ENCODE data around the gene C1QTNF12. TPM values are rescaled to one million over a fixed set of nuclear protein-coding genes. Genes with fewer than 3 reads are reported as not detected.

C1QTNF12 gene
- total RNA-seq, 1 donor from 2014 or later: 0.28 TPM

- H3F3A ChIP-seq (ENCODE audit: low read depth): peaks cover 5% of the 10 kb centered on the region
- H2AFZ ChIP-seq (replicated peaks): no peak overlapping the region
- peaks cover 8% of the 10 kb centered on the region for H3K27me3 Mint-ChIP-seq (ENCODE audit: insufficient read depth, low read depth)
- H3K4me1 Mint-ChIP-seq: peaks cover 14% of the 10 kb centered on the region
- H3K4me3 ChIP-seq: no peak overlapping the region
- H3K36me3 ChIP-seq: no peaks in the 10 kb centered on the region
- DNase-seq (ENCODE audit: low spot score): no peak
- TF ChIP-seq EZH2 (IDR thresholded peaks at IDR 0.05): no peak
- no peak for TF ChIP-seq EZH2phosphoT487 (IDR thresholded peaks at IDR 0.05)
- TF ChIP-seq CTCF (IDR thresholded peaks at IDR 0.05): no peak
- H3K27ac Mint-ChIP-seq: no peak overlapping the region
- no peak overlapping the region for H3K4me2 ChIP-seq
- peaks cover 15% of the 10 kb centered on the region for H4K20me1 ChIP-seq (ENCODE audit: low read depth)
- H3K4me1 ChIP-seq: peaks cover 6% of the 10 kb centered on the region
- no peak overlapping the region for H3K9ac ChIP-seq
- H3K9me3 Mint-ChIP-seq: no peaks in the 10 kb centered on the region
- no peaks in the 10 kb centered on the region for H3K27me3 ChIP-seq
- H3K36me3 Mint-ChIP-seq: peaks cover 18% of the 10 kb centered on the region
- no peaks in the 10 kb centered on the region for H3K9me3 ChIP-seq (ENCODE audit: low read depth)
- no peak overlapping the region for H3K4me3 Mint-ChIP-seq
- H3K79me2 ChIP-seq (ENCODE audit: low read depth): peaks cover 27% of the 10 kb centered on the region
- H3K27ac ChIP-seq: no peak overlapping the region
Observed at GRCh38 chr1:1226566-1227362, 19.8 kb downstream of the C1QTNF12 start.

GRCh38 chr1:1225913-1226312 lies 20.6 kb downstream of the C1QTNF12 start:
- peaks cover 10% of the 10 kb centered on the region for H3K4me1 Mint-ChIP-seq
- no peaks in the 10 kb centered on the region for H3K36me3 ChIP-seq

GRCh38 chr1:1225238-1225845 lies 21.2 kb downstream of the C1QTNF12 start:
- H3K4me3 Mint-ChIP-seq: no peak overlapping the region
- no peaks in the 10 kb centered on the region for H3K27me3 ChIP-seq
- TF ChIP-seq EZH2phosphoT487 (IDR thresholded peaks at IDR 0.05): no peak
- TF ChIP-seq CTCF (IDR thresholded peaks at IDR 0.05): no peak
- TF ChIP-seq EZH2 (IDR thresholded peaks at IDR 0.05): no peak
- H3K9ac ChIP-seq: no peak overlapping the region
- no peaks in the 10 kb centered on the region for H3K9me3 Mint-ChIP-seq
- H3K4me1 Mint-ChIP-seq: peaks cover 5% of the 10 kb centered on the region
- no peaks in the 10 kb centered on the region for H3F3A ChIP-seq (ENCODE audit: low read depth)
- H3K79me2 ChIP-seq (ENCODE audit: low read depth): peaks cover 17% of the 10 kb centered on the region
- H3K27ac ChIP-seq: no peak overlapping the region
- peaks cover 11% of the 10 kb centered on the region for H3K27me3 Mint-ChIP-seq (ENCODE audit: insufficient read depth, low read depth)
- no peak overlapping the region for H3K27ac Mint-ChIP-seq
- no peak overlapping the region for H3K4me2 ChIP-seq
- no peak for DNase-seq (ENCODE audit: low spot score)
- peaks cover 8% of the 10 kb centered on the region for H4K20me1 ChIP-seq (ENCODE audit: low read depth)
- no peaks in the 10 kb centered on the region for H3K4me1 ChIP-seq
- H2AFZ ChIP-seq (replicated peaks): no peak overlapping the region
- H3K9me3 ChIP-seq (ENCODE audit: low read depth): no peaks in the 10 kb centered on the region
- H3K36me3 Mint-ChIP-seq: peaks cover 25% of the 10 kb centered on the region
- H3K4me3 ChIP-seq: no peak overlapping the region
- H3K36me3 ChIP-seq: no peaks in the 10 kb centered on the region

More at GRCh38 chr1:1225913-1226312, 20.6 kb downstream of the C1QTNF12 start:
- Histone ChIP-seq H3K4me1 (peaks cover 5% of the 10 kb centered on the region), H3F3A (ENCODE audit: low read depth) (peaks cover 2% of the 10 kb centered on the region), H3K27me3 (no peaks in the 10 kb centered on the region), H3K27ac (no peak overlapping the region), H3K9ac (no peak overlapping the region), H4K20me1 (ENCODE audit: low read depth) (peaks cover 12% of the 10 kb centered on the region), H3K79me2 (ENCODE audit: low read depth) (peaks cover 23% of the 10 kb centered on the region), H2AFZ (replicated peaks) (no peak overlapping the region), H3K9me3 (ENCODE audit: low read depth) (no peaks in the 10 kb centered on the region), H3K4me3 (no peak overlapping the region), H3K4me2 (no peak overlapping the region)
- Mint-ChIP-seq H3K27me3 (ENCODE audit: insufficient read depth, low read depth) (peaks cover 11% of the 10 kb centered on the region), H3K9me3 (no peaks in the 10 kb centered on the region), H3K27ac (no peak overlapping the region), H3K4me3 (no peak overlapping the region), H3K36me3 (peaks cover 20% of the 10 kb centered on the region)
- DNase-seq (ENCODE audit: low spot score): no peak
- TF ChIP-seq EZH2 (IDR thresholded peaks at IDR 0.05) (no peak), EZH2phosphoT487 (IDR thresholded peaks at IDR 0.05) (no peak), CTCF (IDR thresholded peaks at IDR 0.05) (no peak)

All from neural progenitor cell (in vitro differentiated cells).